Colonic mucosa (tissue), 4 donors: ENCODE data around the gene EGLN2. TPM values are rescaled to one million over a fixed set of nuclear protein-coding genes. Genes with fewer than 3 reads are reported as not detected.
"Not testable (repeated sequence)": the region's sequence is repeated elsewhere in the genome, so short reads cannot be mapped to it uniquely, and the experiment has no call there.

ENCODE experiments used
- DNase-seq: peaks from one replicate; pipeline ENCODE4 v3.0.0-alpha.2; 2020
- H3K27ac ChIP-seq: fragments of 200-600 bp; one replicate; pipeline ENCODE4 v1.8.0; 2021
- H3K27me3 ChIP-seq: fragments of 200-600 bp; one replicate; pipeline ENCODE4 v1.8.0; 2021
- H3K36me3 ChIP-seq: fragments of 200-600 bp; one replicate; pipeline ENCODE4 v1.8.0; 2021
- H3K4me1 ChIP-seq: fragments of 200-600 bp; one replicate; pipeline ENCODE4 v1.8.0; 2021; ENCODE audit warnings: mild to moderate bottlenecking
- H3K4me3 ChIP-seq: fragments of 200-600 bp; one replicate; pipeline ENCODE4 v1.8.0; 2021
- H3K9ac ChIP-seq, 2 donors: one replicate each; pipeline ENCODE4 v1.7.0; 2013; ENCODE audit warnings: control low read depth in 2 of 2, low read depth in 2 of 2, low read length in 2 of 2
- H3K9me3 ChIP-seq: fragments of 200-600 bp; one replicate; pipeline ENCODE4 v1.8.0; 2021
- CTCF ChIP-seq: fragments of 200-600 bp; IDR thresholded peaks from one replicate; pipeline ENCODE4 v1.8.0; 2022; ENCODE audit warnings: antibody characterized with exemption, mild to moderate bottlenecking
- intact Hi-C: fragments of 100-400 bp; cut with DNase I; formaldehyde crosslinking; loops from one replicate; pipeline ENCODE4 v1.14.1; 2022
- total RNA-seq, 2 donors: library from RNA; stranded (reverse); fragmentation: NEBNext Ultra II Directional in 1 of 2; extraction: Animal tissue kit (Norgen Biotek cat#: 25700) in 1 of 2; gene quantifications; one replicate each; pipeline ENCODE4 v1.2.1, GENCODE V29; 2021
- donor health status: healthy.
- donor health status: DM: no; HTN: no; CAD: no.
- donor health status: DM: no; HTN: no; CAD: no.

Gene EGLN2
- total RNA-seq, 2 donors from 2014 or later = 67.3 to 87.8 TPM

GRCh38 chr19:40777937-40778705 is 20.9 kb upstream of the EGLN2 start, which contains the start of gene RAB4B:
TSS of gene RAB4B (plus strand) at chr19:40778247. CDS start at chr19:40778376, 129 bp downstream.
- Histone ChIP-seq H3K27ac (peak within 1 kb of the TSS; percentile 98), H3K4me1 (peaks cover 3% of the 10 kb centered on the region), H3K4me3 (peak within 1 kb of the TSS; percentile 65), H3K9ac (peak within 1 kb of the TSS; percentile 70 to 99), H3K36me3 (no peaks in the 10 kb centered on the region), H3K27me3 (no peaks in the 10 kb centered on the region), H3K9me3 (no peaks in the 10 kb centered on the region)
- intact Hi-C loops = no loop called here
- no peak for TF ChIP-seq CTCF
- peak; percentile 100 for DNase-seq

- Histone ChIP-seq H3K27me3 (no peaks in the 10 kb centered on the region), H3K9me3 (no peaks in the 10 kb centered on the region), H3K36me3 (no peaks in the 10 kb centered on the region), H3K9ac (peak overlapping the region; percentile 25 to 99), H3K27ac (peak overlapping the region; percentile 98), H3K4me3 (peak overlapping the region; percentile 65), H3K4me1 (peaks cover 3% of the 10 kb centered on the region)
- DNase-seq = no peak
- TF ChIP-seq CTCF = no peak
- intact Hi-C loops = no loop called here
These were observed 20.2 kb upstream of the EGLN2 start for GRCh38 chr19:40778706-40779284.

- intact Hi-C loops = no loop called here
These were observed 18.4 kb upstream of the EGLN2 start for GRCh38 chr19:40780582-40780981.

GRCh38 chr19:40781140-40781539 is 17.9 kb upstream of the EGLN2 start:
- Histone ChIP-seq H3K9me3 (no peaks in the 10 kb centered on the region), H3K27me3 (no peaks in the 10 kb centered on the region), H3K4me1 (peaks cover 3% of the 10 kb centered on the region), H3K9ac (no peak overlapping the region), H3K4me3 (no peak overlapping the region), H3K27ac (no peak overlapping the region), H3K36me3 (no peaks in the 10 kb centered on the region)
- intact Hi-C loops = no loop called here
- TF ChIP-seq CTCF = no peak
- DNase-seq = no peak

More at GRCh38 chr19:40780582-40780981, 18.4 kb upstream of the EGLN2 start:
- Histone ChIP-seq H3K36me3 (no peaks in the 10 kb centered on the region), H3K27ac (no peak overlapping the region), H3K4me3 (no peak overlapping the region), H3K27me3 (no peaks in the 10 kb centered on the region), H3K9me3 (no peaks in the 10 kb centered on the region), H3K9ac (no peak overlapping the region), H3K4me1 (peaks cover 3% of the 10 kb centered on the region)
- DNase-seq = no peak
- no peak for TF ChIP-seq CTCF

- Histone ChIP-seq H3K4me3 (no peak overlapping the region), H3K27me3 (no peaks in the 10 kb centered on the region), H3K9me3 (no peaks in the 10 kb centered on the region), H3K36me3 (no peaks in the 10 kb centered on the region), H3K9ac (no peak overlapping the region), H3K4me1 (no peaks in the 10 kb centered on the region), H3K27ac (no peak overlapping the region)
- no peak for TF ChIP-seq CTCF
- no peak for DNase-seq
- intact Hi-C loops = no loop called here
These were observed 15.3 kb upstream of the EGLN2 start for GRCh38 chr19:40783711-40784110.

- H3K27ac ChIP-seq, DNase-seq, H3K27me3 ChIP-seq, intact Hi-C loops, H3K36me3 ChIP-seq, H3K4me3 ChIP-seq, H3K9ac ChIP-seq, H3K4me1 ChIP-seq, H3K9me3 ChIP-seq: not testable (repeated sequence)
These were observed 14.8 kb upstream of the EGLN2 start for GRCh38 chr19:40784146-40784545.
